Keratinocyte (primary cell): Measurements from ENCODE around the gene ZBTB46. TPM values are rescaled to one million over a fixed set of nuclear protein-coding genes. Genes with fewer than 3 reads are reported as not detected.
A peak's percentile ranks its signal among the peaks of the same experiment; 100 is the strongest.

Source experiments
- DNase-seq: peaks from one replicate; pipeline ENCODE4 v3.0.0-alpha.2; 2011; ENCODE audit warnings: low read depth, missing footprints, low spot score
- FAIRE-seq: peaks from 2 replicates; lab custom pipeline; 2011; peaks lifted over from hg19 to GRCh38; lab: Jason Lieb, UNC
- H2AFZ ChIP-seq: 2 replicates; pipeline ENCODE4 v1.6.0; 2012; ENCODE audit warnings: low read length, control low read depth, inconsistent platforms; ENCODE audit not compliant: control insufficient read depth
- H3K27ac ChIP-seq: 2 replicates; pipeline ENCODE4 v1.5.1; 2011; ENCODE audit warnings: low read length; ENCODE audit not compliant: control insufficient read depth, insufficient read depth
- H3K27me3 ChIP-seq: 3 replicates; pipeline ENCODE4 v1.6.0; 2011; ENCODE audit warnings: low read length; ENCODE audit not compliant: control insufficient read depth, insufficient read depth; ENCODE audit errors: extremely low read depth
- H3K36me3 ChIP-seq, 2 experiments: 2 replicates in 1 of 2; 3 replicates in 1 of 2; pipeline ENCODE4 v1.5.1; 2011; ENCODE audit warnings: low read length in 2 of 2, mild to moderate bottlenecking in 1 of 2; ENCODE audit not compliant: control insufficient read depth in 2 of 2, insufficient read depth in 2 of 2; ENCODE audit errors: extremely low read depth in 1 of 2
- H3K4me1 ChIP-seq: 3 replicates; pipeline ENCODE4 v1.5.1; 2011; ENCODE audit warnings: low read length; ENCODE audit not compliant: control insufficient read depth, insufficient read depth; ENCODE audit errors: extremely low read depth
- H3K4me2 ChIP-seq: 3 replicates; pipeline ENCODE4 v1.6.0; 2011; ENCODE audit warnings: low read depth, low read length; ENCODE audit not compliant: control insufficient read depth, insufficient read depth; ENCODE audit errors: extremely low read depth
- H3K4me3 ChIP-seq, 3 experiments: fragments of 200-600 bp in 1 of 3; sonication (generic) in 1 of 3; 2 replicates in 2 of 3; 3 replicates in 1 of 3; pipeline ENCODE4 v1.5.1; 2011 to 2016; ENCODE audit warnings: low read length in 3 of 3, mild to moderate bottlenecking in 3 of 3, control low read depth in 2 of 3, inconsistent platforms in 1 of 3, low read depth in 1 of 3, mixed read lengths in 1 of 3, mixed run types in 1 of 3, moderate library complexity in 1 of 3; ENCODE audit not compliant: control insufficient read depth in 2 of 3, insufficient read depth in 2 of 3; ENCODE audit errors: extremely low read depth in 1 of 3
- H3K79me2 ChIP-seq: 2 replicates; pipeline ENCODE4 v1.6.0; 2012; ENCODE audit warnings: low read length; ENCODE audit not compliant: control insufficient read depth, insufficient read depth
- H3K9ac ChIP-seq: 3 replicates; pipeline ENCODE4 v1.6.0; 2011; ENCODE audit warnings: low read length; ENCODE audit not compliant: control insufficient read depth, insufficient read depth; ENCODE audit errors: extremely low read depth
- H3K9me1 ChIP-seq: 3 replicates; pipeline ENCODE4 v1.6.0; 2011; ENCODE audit warnings: low read length; ENCODE audit not compliant: control insufficient read depth, insufficient read depth; ENCODE audit errors: extremely low read depth
- H3K9me3 ChIP-seq: 2 replicates; pipeline ENCODE4 v1.5.1; 2012; ENCODE audit warnings: low read depth, low read length; ENCODE audit not compliant: control insufficient read depth
- H4K20me1 ChIP-seq: 3 replicates; pipeline ENCODE4 v1.6.0; 2011; ENCODE audit warnings: low read length; ENCODE audit not compliant: control insufficient read depth, insufficient read depth; ENCODE audit errors: extremely low read depth
- EZH2 ChIP-seq: IDR thresholded peaks from one replicate; pipeline ENCODE4 v1.6.1; 2012; ENCODE audit warnings: inconsistent platforms, mild to moderate bottlenecking, low read length, moderate library complexity
- dilution Hi-C: fragments of 300-500 bp; cut with MboI; formaldehyde crosslinking; loops from one replicate; pipeline ENCODE4 v1.7.0; 2020; ENCODE audit warnings: low sequenced_read_pairs; ENCODE audit not compliant: extremely low pct_ligation_motif_present
- polyA plus RNA-seq, 5 experiments: library from polyadenylated mRNA; depleted of rRNA in 3 of 5; stranded (reverse) in 3 of 5; stranded (forward) in 1 of 5; unstranded in 1 of 5; fragments of >200 nt; gene quantifications; 1 replicate in 1 of 5; 2 replicates in 3 of 5; 3 replicates in 1 of 5; pipeline versions ENCODE4 v1.2.1 to v1.2.3, GENCODE V29; 2011 to 2012; ENCODE audit warnings: missing spikeins in 2 of 5, low read depth in 1 of 5, low replicate concordance in 1 of 5
- TF ChIP-seq, protein P1 (sequence below), 3 experiments: IDR thresholded peaks in 1 of 3; conservative IDR thresholded peaks in 1 of 3; optimal IDR thresholded peaks in 1 of 3; 2 replicates in 2 of 3; 3 replicates in 1 of 3; pipeline versions ENCODE3 to v1.5.1; 2011; ENCODE audit warnings: low read length in 3 of 3, mild to moderate bottlenecking in 3 of 3, moderate library complexity in 2 of 3, control low read depth in 1 of 3, inconsistent platforms in 1 of 3; ENCODE audit not compliant: insufficient read depth in 2 of 3; ENCODE audit errors: extremely low read depth in 1 of 3

The ZBTB46 gene
- polyA plus RNA-seq, 1 donor (not counting 4 experiments of a cell fraction or from before 2014, with no cell fraction given), result 0.12 TPM

DNA sequence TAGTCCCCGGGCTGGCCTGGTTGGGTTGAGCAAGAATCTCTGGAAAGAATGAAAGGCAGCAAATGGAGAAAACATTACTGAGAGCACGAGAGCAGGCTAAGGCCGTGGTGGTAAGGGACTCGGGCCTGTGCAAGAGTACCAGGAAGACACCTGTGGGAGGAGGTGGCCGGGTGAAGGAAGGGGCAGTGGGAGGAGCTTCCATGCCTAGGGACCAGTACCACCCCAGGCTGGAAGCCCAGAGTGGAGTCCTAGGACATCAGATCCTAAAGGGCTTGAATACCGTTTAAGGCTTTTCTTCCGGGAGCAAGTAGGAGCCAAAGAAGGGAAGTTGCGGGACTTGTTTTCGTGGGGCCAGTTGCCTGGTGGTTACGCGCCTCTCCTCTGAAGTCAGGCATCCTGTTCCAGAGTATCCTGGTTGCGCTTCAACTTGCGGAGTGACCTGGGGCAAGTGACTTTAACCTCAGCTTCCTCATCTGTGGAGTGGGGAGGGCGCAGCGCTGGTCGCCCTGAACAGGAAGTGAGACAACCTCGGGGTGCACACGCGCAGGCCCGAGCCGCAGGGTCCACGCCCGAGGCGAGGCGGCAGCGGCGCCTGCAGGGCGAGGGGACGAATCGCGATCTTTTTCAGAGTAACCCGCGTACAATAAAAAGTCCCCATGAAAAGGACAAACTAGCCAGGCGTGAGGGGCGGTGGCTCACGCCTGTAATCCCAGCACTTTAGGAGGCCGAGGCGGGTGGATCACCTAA is 32.9 kb upstream of the ZBTB46 start:
- FAIRE-seq (no peak), DNase-seq (peak; percentile 35)
- TF ChIP-seq, protein P1, sequence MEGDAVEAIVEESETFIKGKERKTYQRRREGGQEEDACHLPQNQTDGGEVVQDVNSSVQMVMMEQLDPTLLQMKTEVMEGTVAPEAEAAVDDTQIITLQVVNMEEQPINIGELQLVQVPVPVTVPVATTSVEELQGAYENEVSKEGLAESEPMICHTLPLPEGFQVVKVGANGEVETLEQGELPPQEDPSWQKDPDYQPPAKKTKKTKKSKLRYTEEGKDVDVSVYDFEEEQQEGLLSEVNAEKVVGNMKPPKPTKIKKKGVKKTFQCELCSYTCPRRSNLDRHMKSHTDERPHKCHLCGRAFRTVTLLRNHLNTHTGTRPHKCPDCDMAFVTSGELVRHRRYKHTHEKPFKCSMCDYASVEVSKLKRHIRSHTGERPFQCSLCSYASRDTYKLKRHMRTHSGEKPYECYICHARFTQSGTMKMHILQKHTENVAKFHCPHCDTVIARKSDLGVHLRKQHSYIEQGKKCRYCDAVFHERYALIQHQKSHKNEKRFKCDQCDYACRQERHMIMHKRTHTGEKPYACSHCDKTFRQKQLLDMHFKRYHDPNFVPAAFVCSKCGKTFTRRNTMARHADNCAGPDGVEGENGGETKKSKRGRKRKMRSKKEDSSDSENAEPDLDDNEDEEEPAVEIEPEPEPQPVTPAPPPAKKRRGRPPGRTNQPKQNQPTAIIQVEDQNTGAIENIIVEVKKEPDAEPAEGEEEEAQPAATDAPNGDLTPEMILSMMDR (optimal IDR thresholded peaks at IDR 0.05 in 1 of 3, IDR thresholded peaks at IDR 0.05 in 1 of 3, conservative IDR thresholded peaks at IDR 0.05 in 1 of 3; ENCODE audit: extremely low read depth in 1 of 3, insufficient read depth in 2 of 3, low read length in 3 of 3), result peak; percentile 14 to 75 (median 27)
- TF ChIP-seq EZH2, result no peak
- peaks cover 3% of the 10 kb centered on the region for H4K20me1 ChIP-seq
- dilution Hi-C loops, result no loop called here
- peak overlapping the region; percentile 78 for H3K27ac ChIP-seq
- no peaks in the 10 kb centered on the region for H3K27me3 ChIP-seq
- H3K9ac ChIP-seq, result peak overlapping the region; percentile 99
- peaks cover 13% of the 10 kb centered on the region for H3K4me1 ChIP-seq
- H3K36me3 ChIP-seq, result peaks cover 13 to 26% of the 10 kb centered on the region in 2 experiments
- H3K9me1 ChIP-seq, result no peaks in the 10 kb centered on the region
- peak overlapping the region; percentile 47 for H2AFZ ChIP-seq
- peak overlapping the region; percentile 87 for H3K4me2 ChIP-seq
- peak overlapping the region; percentile 72 to 92 (median 90) for H3K4me3 ChIP-seq
- H3K9me3 ChIP-seq, result no peaks in the 10 kb centered on the region
- peaks cover 53% of the 10 kb centered on the region for H3K79me2 ChIP-seq

DNA sequence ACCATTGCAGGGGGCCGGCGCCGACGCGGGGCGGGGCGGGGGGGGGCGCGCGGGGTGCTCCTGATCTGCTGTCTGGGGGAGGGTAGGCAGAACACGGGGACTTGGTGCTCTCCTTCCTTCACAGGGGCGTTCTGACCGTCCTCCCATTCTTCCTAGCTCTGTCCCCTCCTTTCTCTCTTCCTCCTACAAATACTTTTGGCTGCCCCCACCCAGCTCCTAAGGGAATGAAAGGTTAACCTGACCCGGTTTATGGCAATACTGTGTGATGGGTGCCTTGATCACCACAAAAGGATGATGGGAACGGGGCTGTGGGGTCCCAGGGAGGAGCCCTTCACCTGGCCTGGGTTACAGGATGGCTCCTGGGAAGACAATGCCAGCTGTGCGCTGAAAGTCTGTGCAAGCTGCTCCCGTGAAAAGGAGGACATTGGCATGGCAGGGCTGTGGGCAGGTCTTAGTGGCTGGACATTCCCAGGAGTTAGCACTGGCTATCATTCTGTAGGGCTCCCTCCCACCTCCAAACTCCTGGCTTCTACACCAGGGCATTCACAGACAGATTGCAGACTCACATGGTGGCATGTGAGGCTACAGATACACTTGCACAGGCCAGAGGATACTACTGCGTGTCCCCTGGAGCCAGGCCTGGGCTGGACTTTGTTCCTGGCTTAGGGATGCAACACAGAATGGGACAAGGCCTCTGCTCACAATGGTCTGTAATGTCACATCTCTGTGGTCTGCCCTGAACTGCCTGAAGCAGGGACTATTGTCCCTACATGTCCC is 32.1 kb upstream of the ZBTB46 start:
- dilution Hi-C loops, result no loop called here

More for the DNA sequence above, 32.1 kb upstream of the ZBTB46 start:
- Histone ChIP-seq H3K9me3 (no peaks in the 10 kb centered on the region), H3K4me2 (peak overlapping the region; percentile 87), H3K36me3 (peaks cover 10 to 20% of the 10 kb centered on the region in 2 experiments), H3K9me1 (no peaks in the 10 kb centered on the region), H3K9ac (peak overlapping the region; percentile 99), H3K27me3 (no peaks in the 10 kb centered on the region), H2AFZ (no peak overlapping the region), H3K79me2 (peaks cover 46% of the 10 kb centered on the region), H3K27ac (no peak overlapping the region), H3K4me1 (peaks cover 13% of the 10 kb centered on the region), H3K4me3 (peak overlapping the region; percentile 72 to 92 (median 90)), H4K20me1 (peaks cover 3% of the 10 kb centered on the region)
- DNase-seq, result no peak
- FAIRE-seq, result no peak
- TF ChIP-seq EZH2, result no peak
- TF ChIP-seq, protein P1 (optimal IDR thresholded peaks at IDR 0.05 in 1 of 3, IDR thresholded peaks at IDR 0.05 in 1 of 3, conservative IDR thresholded peaks at IDR 0.05 in 1 of 3; ENCODE audit: extremely low read depth in 1 of 3, insufficient read depth in 2 of 3, low read length in 3 of 3), result no peak
